Measurements from ENCODE around the gene AGPAT3.

The AGPAT3 gene

DNA sequence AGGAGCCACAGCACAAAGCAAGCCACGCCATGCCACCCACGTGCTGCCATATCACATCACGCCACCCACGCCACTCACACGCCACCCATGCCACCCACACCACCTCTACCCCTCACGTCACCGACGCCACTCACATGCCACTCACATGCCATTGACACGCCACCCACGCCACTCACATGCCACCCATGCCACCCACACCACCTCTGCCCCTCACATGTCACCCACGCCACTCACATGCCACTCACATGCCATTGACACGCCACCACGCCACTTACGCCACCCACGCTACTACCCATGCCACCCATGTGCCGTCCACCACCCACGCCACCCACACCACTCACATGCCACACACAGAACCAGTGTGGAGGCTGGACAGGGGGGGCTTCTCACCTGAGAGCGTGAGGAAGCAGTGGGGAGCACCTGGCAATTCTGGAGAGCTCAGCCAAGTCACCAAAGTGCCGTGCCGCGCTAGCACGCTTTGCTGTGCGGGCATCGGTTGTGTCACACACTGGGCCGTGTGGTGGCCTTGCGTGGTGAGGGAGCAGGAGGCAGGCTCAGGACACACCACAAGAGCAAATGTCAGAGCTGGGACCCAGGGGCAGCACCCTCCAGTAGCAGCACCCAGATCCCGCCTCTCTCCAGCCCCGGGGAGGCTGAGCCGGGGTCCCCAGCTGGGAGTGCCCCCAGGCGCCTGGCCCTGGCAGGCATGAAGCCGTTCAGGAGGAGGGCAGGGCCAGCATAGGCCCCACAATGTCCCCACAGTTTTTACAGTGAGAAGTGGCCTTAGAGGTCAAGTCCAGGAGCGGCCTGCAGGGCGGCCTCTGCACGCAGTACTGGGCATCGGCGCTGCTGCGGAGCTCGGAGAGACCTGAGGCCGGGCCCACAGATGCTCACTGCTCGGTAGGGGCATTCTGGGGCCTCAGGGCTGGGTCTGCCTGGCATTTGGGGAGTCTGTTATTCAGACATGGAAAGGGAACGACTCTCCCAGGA, 70.0 kb downstream of the AGPAT3 start:
- in situ Hi-C loops (cut with MboI; ENCODE audit: low sequenced_read_pairs): no loop called here

- in situ Hi-C loops (cut with MboI; ENCODE audit: low sequenced_read_pairs): no loop called here
Observed at GRCh38 chr21:43935711-43936110, 70.7 kb downstream of the AGPAT3 start.

DNA sequence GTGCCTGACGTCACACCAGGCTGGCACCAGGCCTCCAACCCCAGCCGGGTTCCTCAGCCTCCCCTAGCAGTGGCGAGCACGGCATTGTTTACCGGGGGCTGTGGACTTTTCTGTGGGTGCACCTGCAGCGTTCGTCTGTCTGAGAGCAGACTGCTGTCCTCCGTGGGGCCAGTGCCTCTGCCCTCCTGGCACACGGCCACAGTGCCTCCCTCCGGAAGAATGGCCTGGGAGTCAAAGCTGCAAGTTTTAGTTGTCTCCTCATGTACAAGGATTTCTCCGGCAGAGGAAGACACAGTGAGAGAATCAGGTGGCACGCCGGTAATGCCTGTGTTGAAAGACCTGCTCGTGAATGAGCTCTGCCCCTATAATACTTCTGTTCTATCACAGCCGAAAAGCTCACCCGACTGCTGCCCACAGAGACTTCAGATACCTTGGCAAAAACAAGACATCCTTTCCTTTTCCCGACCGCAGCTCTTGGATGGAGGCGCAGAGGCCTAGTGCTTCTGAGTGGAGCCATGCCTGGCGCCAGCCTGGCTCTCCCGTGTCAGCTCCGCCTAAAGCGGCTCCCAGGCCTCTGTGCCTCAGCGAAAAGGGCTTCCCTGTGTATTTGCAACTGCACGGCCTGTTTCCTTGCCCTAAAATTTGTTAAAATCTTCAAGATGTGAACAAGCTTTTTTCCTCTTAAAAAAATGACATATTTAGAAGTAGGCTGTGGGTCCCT, 71.4 kb downstream of the AGPAT3 start:
- in situ Hi-C loops (cut with MboI; ENCODE audit: low sequenced_read_pairs): no loop called here

GRCh38 chr21:43937051-43937832, 72.2 kb downstream of the AGPAT3 start:
- in situ Hi-C loops (cut with MboI; ENCODE audit: low sequenced_read_pairs): no loop called here

- in situ Hi-C loops (cut with MboI; ENCODE audit: low sequenced_read_pairs): no loop called here
Observed at GRCh38 chr21:43937891-43938309, 72.9 kb downstream of the AGPAT3 start.

GRCh38 chr21:43938751-43939442, 73.9 kb downstream of the AGPAT3 start:
- in situ Hi-C loops (cut with MboI; ENCODE audit: low sequenced_read_pairs): no loop called here

DNA sequence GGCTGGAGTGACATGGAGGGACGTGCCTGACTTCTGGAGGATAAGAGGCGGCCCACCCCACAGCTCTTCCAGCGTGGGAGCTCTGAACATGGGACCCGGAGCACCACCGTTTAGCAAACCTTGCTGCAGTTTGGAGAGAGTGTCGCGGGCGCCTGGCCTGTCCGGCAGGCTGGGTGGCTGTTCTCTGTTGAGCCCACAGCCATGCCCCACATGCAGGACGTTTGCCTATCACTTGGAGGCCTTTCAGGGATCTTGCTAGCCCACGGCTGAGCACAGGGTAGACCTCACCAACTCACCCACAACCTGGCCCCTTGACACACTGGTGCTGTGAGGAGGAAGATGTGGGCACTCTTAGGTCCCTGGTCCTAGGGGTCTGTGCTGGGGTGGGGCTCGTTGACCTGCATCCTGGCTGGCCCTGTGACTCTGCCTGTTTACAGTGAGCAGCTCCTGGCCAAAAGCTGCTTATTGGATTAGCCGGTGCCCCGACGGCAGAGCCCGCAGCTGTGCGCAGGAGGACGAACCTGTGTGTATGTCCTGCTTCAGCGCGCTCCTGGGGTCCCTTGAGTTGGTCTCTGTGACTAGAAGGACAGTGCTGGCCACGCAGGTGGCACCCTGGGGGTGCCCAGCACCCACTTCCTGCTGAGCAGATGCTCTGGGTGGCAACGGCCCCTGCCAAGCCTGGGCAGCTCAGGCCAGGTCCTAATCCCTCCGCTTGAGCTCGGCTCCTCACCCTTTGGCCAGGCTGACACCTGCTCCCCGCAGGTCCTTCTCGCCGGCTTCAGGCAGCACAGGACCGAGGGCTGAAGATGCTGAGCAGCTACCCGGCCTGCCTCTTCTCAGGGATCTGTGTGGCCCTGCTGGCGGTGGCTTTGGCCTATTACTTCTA, 74.7 kb downstream of the AGPAT3 start:
- in situ Hi-C loops (cut with MboI; ENCODE audit: low sequenced_read_pairs): no loop called here

DNA sequence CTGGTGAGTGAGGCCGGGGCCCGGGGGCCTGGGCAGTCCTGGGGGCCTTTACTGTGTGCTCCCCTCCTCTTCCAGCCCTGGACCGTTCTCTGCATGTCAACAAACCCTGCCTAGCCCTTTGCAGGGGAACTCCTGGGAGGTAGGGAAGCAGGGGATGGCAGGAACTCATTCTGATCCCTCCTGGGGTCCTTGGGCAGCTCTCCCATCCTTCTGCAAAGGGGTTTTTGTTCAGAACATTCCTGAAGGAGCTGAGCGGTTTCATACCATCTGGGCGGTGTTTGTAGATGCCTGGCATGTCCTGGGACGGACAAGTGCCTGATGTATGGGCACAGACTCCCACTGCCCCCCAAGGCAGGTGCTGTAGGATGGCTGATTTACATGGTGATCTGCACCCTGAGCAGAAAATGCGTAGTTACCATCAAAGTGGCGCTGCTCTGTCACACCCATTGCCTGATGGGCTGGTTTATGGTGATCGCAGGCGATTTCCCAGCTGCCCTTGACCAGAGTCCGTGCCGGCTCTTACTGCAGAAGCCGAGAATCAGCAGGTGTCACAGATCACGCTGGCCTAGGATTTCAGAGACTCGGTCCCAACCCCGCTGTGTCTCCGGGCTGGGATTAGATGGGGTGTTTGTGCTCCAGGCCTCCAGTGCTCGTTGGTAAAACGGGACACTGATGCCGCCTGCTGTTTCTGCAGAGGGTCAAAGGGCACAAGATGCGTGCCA, 75.5 kb downstream of the AGPAT3 start:
- in situ Hi-C loops (cut with MboI; ENCODE audit: low sequenced_read_pairs): no loop called here

- in situ Hi-C loops (cut with MboI; ENCODE audit: low sequenced_read_pairs): no loop called here
Observed at GRCh38 chr21:43942201-43942600, 77.2 kb downstream of the AGPAT3 start.

DNA sequence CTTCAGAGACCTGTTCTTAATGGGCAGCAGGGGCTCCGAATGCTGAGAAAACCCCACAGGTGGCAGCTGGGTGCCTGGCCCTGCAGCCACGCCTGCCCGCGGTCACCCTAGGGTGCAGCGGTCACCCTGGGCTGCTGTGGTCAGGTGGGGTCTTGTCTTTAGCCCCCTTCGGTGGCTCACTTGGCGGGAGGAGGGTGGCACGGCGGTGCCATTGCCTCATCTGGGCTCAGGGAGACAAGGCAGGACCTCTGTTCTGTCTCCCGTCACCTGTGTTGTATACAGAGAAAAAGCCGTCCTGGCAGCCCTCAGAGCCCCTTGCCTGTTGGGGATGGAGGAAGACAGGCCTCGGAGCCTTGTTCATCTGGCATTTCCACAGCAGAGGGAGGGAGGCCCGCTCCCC, 77.6 kb downstream of the AGPAT3 start:
- in situ Hi-C loops (cut with MboI; ENCODE audit: low sequenced_read_pairs): no loop called here

DNA sequence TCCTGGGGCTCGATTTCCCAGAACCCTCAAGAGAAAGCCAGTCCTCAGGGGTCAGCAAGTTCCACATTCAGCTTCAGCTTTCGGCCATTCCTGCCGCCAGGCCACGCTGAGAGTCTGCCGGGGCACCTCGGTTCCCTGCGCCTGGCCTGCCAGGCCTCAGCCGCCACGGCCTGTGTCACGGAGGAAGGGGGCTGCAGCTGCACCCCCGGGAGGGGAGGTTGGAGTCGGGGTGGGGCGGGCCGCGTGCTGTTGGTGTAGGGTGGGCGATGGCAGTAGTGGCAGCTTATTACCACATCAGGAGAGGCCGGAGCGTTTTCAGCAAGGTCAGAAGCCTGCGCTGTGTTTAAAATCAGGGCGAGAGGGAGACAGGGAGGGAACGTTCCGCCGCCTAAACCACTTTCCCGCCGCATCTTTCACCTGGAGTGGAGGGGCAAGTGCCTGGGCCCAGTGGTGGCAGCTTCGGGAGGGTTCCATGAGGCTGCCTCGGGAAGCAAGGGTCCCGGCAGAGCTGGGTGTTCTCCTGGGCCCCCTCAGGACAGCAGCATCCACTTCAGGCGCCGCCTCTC, 78.6 kb downstream of the AGPAT3 start:
- in situ Hi-C loops (cut with MboI; ENCODE audit: low sequenced_read_pairs): no loop called here

- in situ Hi-C loops (cut with MboI; ENCODE audit: low sequenced_read_pairs): no loop called here
Observed at GRCh38 chr21:43944078-43944633, 79.1 kb downstream of the AGPAT3 start.

DNA sequence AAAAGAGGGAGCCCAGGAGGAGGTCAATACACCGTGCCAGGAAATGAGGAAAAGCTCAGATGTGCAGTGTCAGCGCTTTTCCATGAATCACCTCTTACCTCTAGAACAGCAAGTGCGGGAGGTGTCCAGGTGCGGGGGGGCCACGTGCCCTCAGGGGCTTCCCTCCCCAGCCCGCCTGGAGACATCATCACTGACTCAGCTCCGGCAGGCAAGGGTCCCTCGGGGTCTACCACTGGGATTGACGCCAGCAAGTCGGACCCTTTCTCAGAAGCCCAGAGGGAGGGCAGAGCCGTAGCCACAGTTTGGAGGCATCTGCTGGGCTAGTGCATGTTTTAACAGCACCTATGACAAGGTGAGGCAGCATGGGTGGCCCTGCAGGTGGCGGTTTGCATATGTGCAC, 79.7 kb downstream of the AGPAT3 start:
- in situ Hi-C loops (cut with MboI; ENCODE audit: low sequenced_read_pairs): no loop called here

- in situ Hi-C loops (cut with MboI; ENCODE audit: low sequenced_read_pairs): no loop called here
Observed at GRCh38 chr21:43948740-43949498, 83.9 kb downstream of the AGPAT3 start.

DNA sequence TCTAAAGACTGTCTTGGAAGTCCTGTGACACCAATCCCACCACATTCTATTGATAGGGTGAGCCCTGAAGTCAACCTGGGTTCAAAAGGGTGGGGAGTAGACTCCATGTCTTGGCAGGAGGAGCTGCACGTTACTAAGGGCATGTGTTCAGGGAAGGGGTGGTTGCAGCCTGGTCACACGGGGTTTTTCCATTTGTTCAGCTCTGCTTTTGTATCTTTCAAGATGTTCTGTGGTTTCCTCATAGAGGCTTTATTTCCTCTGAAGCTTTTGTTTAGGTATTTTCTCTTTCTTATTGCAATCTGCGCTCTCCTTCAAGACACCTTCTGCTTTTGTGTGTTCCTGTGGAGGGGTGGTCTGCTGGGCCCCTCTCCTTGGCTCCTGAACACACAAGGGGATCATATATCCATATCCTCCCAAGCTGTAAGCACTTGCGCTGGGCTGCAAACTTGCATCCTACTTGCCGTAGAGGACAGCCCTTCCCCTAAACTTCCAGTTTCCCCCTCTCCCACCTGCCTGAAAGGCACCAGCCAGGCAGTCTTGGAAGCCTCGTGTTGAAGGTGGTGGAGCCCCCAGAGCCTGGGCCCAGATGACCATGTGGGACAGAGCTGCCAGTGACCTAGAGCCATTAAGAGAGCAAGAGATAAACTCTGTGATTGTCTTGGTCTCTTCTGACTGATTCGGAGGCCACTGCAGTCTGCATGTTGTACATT, 84.6 kb downstream of the AGPAT3 start:
- in situ Hi-C loops (cut with MboI; ENCODE audit: low sequenced_read_pairs): no loop called here

DNA sequence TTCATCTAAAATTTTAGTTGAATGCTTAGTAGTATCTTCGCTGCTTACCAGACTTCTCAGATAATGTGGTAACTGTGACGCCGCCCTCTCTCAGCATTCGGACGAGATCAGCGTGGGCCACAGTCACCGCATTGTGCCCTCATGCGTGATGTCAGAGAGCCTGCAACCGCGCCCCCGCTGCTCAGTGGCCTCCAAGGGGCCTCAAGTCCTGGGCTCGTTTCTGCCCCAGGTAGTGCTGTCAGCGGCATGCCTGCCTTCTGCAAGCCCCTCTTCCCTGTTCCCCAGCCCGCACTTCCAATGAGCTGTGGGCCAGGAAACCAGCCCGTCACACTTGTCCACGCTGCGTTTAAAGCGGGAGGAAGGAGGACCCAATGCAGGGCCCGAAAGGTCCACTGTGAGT, 85.5 kb downstream of the AGPAT3 start:
- in situ Hi-C loops (cut with MboI; ENCODE audit: low sequenced_read_pairs): no loop called here

GRCh38 chr21:43950936-43951335, 85.9 kb downstream of the AGPAT3 start:
- in situ Hi-C loops (cut with MboI; ENCODE audit: low sequenced_read_pairs): no loop called here

All from hTERT RPE-1 (cell line).